Osteocyte (in vitro differentiated cells): ENCODE measurements around the gene TLE5. TPM values are rescaled to one million over a fixed set of nuclear protein-coding genes. Genes with fewer than 3 reads are reported as not detected.
A peak's percentile ranks its signal among the peaks of the same experiment; 100 is the strongest.
"Not testable (repeated sequence)": the region's sequence is repeated elsewhere in the genome, so short reads cannot be mapped to it uniquely, and the experiment has no call there.

Experiments
- DNase-seq: peaks from one replicate; pipeline ENCODE4 v3.0.0; 2021; ENCODE audit warnings: mixed read lengths; ENCODE audit not compliant: unreplicated experiment; ENCODE audit errors: extremely low spot score
- H3K27ac Mint-ChIP-seq: one replicate; pipeline ENCODE4 v1.8.0; 2021; ENCODE audit warnings: mild to moderate bottlenecking, mixed read lengths; ENCODE audit not compliant: unreplicated experiment
- H3K27me3 Mint-ChIP-seq: one replicate; pipeline ENCODE4 v1.8.0; 2021; ENCODE audit warnings: mixed read lengths; ENCODE audit not compliant: unreplicated experiment
- H3K36me3 Mint-ChIP-seq: one replicate; pipeline ENCODE4 v1.8.0; 2021; ENCODE audit warnings: mixed read lengths; ENCODE audit not compliant: unreplicated experiment
- H3K4me1 Mint-ChIP-seq: one replicate; pipeline ENCODE4 v1.8.0; 2021; ENCODE audit warnings: mixed read lengths; ENCODE audit not compliant: unreplicated experiment
- H3K4me3 Mint-ChIP-seq: one replicate; pipeline ENCODE4 v1.8.0; 2021; ENCODE audit warnings: mild to moderate bottlenecking, moderate library complexity, mixed read lengths; ENCODE audit not compliant: unreplicated experiment
- H3K9me3 Mint-ChIP-seq: one replicate; pipeline ENCODE4 v1.8.0; 2021; ENCODE audit warnings: mixed read lengths; ENCODE audit not compliant: unreplicated experiment
- total RNA-seq: library from RNA; stranded (reverse); gene quantifications from 2 replicates; pipeline ENCODE4 v1.2.1, GENCODE V29; 2021
- TF ChIP-seq, protein P1 (sequence below): fragments of 200-600 bp; sonication (generic); IDR thresholded peaks from 2 replicates; pipeline ENCODE4 v1.5.0; 2021; ENCODE audit warnings: antibody characterized with exemption, mild to moderate bottlenecking, moderate library complexity

TLE5 gene
- total RNA-seq, 1 donor from 2014 or later = 366 TPM

DNA sequence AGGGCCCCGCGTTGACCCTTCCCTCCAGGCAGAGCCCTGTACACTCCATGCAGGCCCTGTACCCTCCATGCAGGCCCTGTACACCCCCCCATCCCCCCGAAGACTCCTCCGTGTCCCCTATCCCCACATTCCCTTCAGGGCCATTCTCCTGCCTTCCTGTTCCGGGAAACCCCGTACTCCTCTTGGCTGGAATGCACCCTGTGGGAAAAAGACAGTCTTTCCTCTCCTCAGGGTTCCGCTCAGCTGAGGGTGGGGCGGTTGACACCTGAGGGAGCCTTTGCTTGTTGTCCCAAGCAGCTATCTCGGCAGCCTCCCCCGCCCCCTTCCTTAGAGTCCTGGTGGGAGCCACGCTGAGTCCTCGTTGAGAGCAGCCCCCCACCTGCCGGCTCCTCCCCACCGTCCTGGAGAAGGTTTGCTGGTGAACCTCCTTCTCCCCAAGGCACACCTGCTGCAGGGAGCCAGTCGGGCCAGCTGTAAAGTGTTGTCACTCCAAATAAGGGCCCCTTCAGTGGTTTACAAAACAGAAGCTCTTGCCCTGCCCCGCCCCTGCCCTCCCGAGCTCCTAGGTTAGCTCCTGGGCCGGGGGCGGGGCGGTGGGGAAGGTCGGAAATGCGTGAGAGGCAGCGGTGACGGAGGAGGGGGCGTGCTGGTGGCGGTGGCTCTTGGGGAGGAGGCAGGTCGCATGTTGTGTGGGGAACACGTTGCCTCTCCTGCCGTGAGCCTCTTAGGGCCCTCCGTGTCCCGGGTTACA, 33.3 kb upstream of the TLE5 start:
- peaks cover 39% of the 10 kb centered on the region for H3K4me1 Mint-ChIP-seq
- H3K27me3 Mint-ChIP-seq = no peaks in the 10 kb centered on the region
- H3K27ac Mint-ChIP-seq = peak overlapping the region; percentile 54
- TF ChIP-seq, protein P1, sequence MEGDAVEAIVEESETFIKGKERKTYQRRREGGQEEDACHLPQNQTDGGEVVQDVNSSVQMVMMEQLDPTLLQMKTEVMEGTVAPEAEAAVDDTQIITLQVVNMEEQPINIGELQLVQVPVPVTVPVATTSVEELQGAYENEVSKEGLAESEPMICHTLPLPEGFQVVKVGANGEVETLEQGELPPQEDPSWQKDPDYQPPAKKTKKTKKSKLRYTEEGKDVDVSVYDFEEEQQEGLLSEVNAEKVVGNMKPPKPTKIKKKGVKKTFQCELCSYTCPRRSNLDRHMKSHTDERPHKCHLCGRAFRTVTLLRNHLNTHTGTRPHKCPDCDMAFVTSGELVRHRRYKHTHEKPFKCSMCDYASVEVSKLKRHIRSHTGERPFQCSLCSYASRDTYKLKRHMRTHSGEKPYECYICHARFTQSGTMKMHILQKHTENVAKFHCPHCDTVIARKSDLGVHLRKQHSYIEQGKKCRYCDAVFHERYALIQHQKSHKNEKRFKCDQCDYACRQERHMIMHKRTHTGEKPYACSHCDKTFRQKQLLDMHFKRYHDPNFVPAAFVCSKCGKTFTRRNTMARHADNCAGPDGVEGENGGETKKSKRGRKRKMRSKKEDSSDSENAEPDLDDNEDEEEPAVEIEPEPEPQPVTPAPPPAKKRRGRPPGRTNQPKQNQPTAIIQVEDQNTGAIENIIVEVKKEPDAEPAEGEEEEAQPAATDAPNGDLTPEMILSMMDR = no peak
- no peaks in the 10 kb centered on the region for H3K36me3 Mint-ChIP-seq
- no peak for DNase-seq
- H3K4me3 Mint-ChIP-seq = peak overlapping the region; percentile 83
- no peaks in the 10 kb centered on the region for H3K9me3 Mint-ChIP-seq

DNA sequence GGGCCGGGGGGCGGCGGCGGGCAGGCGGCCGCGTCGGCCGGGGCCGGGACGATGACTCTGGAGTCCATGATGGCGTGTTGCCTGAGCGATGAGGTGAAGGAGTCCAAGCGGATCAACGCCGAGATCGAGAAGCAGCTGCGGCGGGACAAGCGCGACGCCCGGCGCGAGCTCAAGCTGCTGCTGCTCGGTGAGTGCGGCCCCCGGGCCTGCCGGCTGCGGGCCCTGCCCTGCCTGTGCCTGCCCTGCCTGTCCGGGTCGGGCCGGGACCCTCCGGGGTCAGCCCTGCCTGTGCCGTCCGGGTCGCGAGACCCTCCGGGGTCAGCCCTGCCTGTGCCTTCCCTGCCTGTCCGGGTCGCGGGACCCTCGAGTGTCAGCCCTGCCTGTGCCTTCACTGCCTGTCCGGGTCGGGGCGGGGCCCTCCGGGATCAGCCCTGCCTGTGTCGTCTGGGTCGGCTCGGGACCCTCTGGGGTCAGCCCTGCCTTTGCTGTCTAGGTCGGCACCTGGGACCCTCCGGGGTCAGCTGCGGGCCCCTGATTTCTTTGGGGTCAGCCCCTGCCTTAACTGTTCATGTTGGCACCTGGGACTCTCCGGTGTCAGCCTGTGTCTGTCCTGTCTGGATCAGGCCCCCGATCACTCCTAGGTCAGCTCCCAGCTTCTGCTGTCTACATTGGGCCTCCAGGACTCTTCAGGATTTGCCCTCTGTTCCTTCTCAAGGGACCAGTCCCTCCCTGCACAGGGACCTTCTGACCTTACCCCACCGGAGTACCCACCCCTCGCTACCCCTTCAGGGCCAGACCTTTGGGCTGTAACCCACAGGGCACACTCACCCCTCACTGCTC, 32.5 kb upstream of the TLE5 start:
- no peaks in the 10 kb centered on the region for H3K9me3 Mint-ChIP-seq
- no peaks in the 10 kb centered on the region for H3K36me3 Mint-ChIP-seq
- peak overlapping the region; percentile 83 for H3K4me3 Mint-ChIP-seq
- TF ChIP-seq, protein P1 = no peak
- no peaks in the 10 kb centered on the region for H3K27me3 Mint-ChIP-seq
- peak overlapping the region; percentile 54 for H3K27ac Mint-ChIP-seq
- peaks cover 35% of the 10 kb centered on the region for H3K4me1 Mint-ChIP-seq
- DNase-seq = peak; percentile 85

DNA sequence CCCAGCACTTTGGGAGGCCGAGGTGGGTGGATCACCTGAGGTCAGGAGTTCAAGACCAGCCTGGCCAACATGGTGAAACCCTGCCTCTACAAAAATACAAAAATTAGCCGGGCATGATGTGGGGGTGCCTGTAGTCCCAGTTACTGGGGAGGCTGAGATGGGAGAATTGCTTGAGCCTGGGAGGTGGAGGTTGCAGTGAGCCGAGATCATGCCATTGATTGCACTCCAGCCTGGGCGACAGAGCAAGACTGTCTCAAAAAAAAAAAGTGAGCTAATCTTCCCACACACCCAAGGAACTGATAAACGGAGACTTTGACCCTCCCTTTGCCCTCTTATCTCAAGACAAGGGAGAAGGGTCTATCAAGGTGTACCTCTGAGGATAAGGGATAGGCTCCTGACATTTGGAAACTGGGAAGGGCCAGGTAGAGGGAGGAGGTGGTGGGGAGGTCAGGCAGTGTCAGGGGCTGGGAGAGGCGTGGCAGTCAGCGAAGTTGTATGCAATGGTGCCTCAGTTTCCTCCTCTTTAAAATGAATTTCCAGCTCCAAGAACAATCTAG, 27.1 kb upstream of the TLE5 start:
- not testable (repeated sequence) for H3K9me3 Mint-ChIP-seq, H3K27me3 Mint-ChIP-seq, H3K4me1 Mint-ChIP-seq, H3K4me3 Mint-ChIP-seq, H3K36me3 Mint-ChIP-seq, H3K27ac Mint-ChIP-seq, DNase-seq

DNA sequence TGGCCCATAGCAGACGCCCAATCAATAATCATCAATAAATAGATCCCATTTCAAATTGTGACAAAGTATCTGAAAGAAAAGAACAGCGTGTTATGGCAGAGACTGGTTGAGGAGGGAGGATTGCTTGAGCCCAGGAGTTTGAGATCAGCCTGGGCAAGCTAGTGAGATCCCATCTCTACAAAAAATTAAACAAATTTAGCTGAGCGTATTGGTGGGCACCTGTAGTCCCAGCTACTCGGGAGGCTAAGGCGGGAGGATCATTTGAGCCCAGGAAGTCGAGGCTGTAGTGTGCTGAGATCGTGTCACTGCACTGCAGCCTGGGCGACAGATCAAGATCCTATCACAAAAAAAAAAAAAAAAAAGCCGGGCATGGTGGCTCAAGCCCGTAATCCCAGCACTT, 25.5 kb upstream of the TLE5 start:
- Mint-ChIP-seq H3K36me3 (no peaks in the 10 kb centered on the region), H3K9me3 (no peaks in the 10 kb centered on the region), H3K27me3 (no peaks in the 10 kb centered on the region), H3K4me1 (no peaks in the 10 kb centered on the region), H3K27ac (no peak overlapping the region), H3K4me3 (no peak overlapping the region)
- TF ChIP-seq, protein P1 = no peak
- DNase-seq = no peak

DNA sequence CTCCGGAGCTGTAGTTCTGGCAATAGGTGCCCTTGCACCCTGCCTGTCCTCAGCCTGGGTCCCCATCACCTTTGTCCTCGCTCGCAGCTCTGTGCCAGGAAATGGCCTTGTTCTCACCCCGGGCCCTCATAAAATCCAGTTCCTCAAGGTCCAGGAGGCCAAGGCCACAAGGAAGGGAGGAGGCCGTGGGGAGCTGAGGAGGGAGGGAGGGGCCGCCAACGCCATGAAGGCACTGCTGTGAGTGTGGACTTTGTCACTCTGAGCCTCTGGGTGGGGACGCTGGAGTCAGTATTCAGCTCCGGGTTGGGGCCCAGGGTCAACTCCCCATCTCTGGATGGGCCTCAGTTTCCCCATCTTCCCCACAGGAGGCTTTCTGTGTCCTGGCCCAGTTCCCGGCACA, 22.6 kb upstream of the TLE5 start:
- TF ChIP-seq, protein P1 = no peak
- no peak for DNase-seq
- Mint-ChIP-seq H3K27ac (no peak overlapping the region), H3K4me1 (peaks cover 8% of the 10 kb centered on the region), H3K36me3 (no peaks in the 10 kb centered on the region), H3K9me3 (no peaks in the 10 kb centered on the region), H3K27me3 (no peaks in the 10 kb centered on the region), H3K4me3 (no peak overlapping the region)
